ENCODE data around the gene PCARE. TPM values are rescaled to one million over a fixed set of nuclear protein-coding genes. Genes with fewer than 3 reads are reported as not detected.

The PCARE gene
- total RNA-seq, 1 experiment from 2014 or later: not detected

GRCh38 chr2:29040552-29040951 is 33.8 kb downstream of the PCARE start:
- intact Hi-C loops (cut with micrococcal nuclease; ENCODE audit: unreplicated experiment) (no loop called here), in situ Hi-C loops (cut with HindIII; ENCODE audit: low pct_unique_long_range_greater_than_20kb, low sequenced_read_pairs) (no loop called here)
- no peak overlapping the region for H3K4me3 ChIP-seq (ENCODE audit: low read depth in 2 of 2, low read length in 2 of 2)
- no peaks in the 10 kb centered on the region for H3K36me3 ChIP-seq (ENCODE audit: control insufficient read depth, insufficient read depth, low read length)
- H3K27me3 ChIP-seq (ENCODE audit: control insufficient read depth, insufficient read depth, low read length): no peaks in the 10 kb centered on the region
- no peak for TF ChIP-seq POLR2AphosphoS5 (IDR thresholded peaks at IDR 0.05; ENCODE audit: low read depth, low read length)
- no peaks in the 10 kb centered on the region for H3K4me1 ChIP-seq (ENCODE audit: control insufficient read depth, insufficient read depth, low read length)
- no peak for ATAC-seq
- no peak overlapping the region for H3K27ac ChIP-seq (ENCODE audit: low read length)
- CTCF ChIA-PET: no interaction called here
- no TSS peak for BruUV-seq (replicated peaks)
- no peak for DNase-seq (ENCODE audit: low read depth, low spot score)
- POLR2A ChIA-PET: no interaction called here
- H3K9me3 ChIP-seq (ENCODE audit: control insufficient read depth, insufficient read depth, low read depth, low read length): no peaks in the 10 kb centered on the region

- no peaks in the 10 kb centered on the region for H3K36me3 ChIP-seq (ENCODE audit: control insufficient read depth, insufficient read depth, low read length)
- TF ChIP-seq TCF7L2 (IDR thresholded peaks at IDR 0.05; ENCODE audit: low read depth, low read length) (no peak), POLR2AphosphoS5 (IDR thresholded peaks at IDR 0.05; ENCODE audit: low read depth, low read length) (no peak), REST (IDR thresholded peaks at IDR 0.05; ENCODE audit: insufficient read depth in 1 of 2, low read depth in 2 of 2, low read length in 1 of 2) (no peak), CTCF (IDR thresholded peaks at IDR 0.05) (no peak), SIN3A (IDR thresholded peaks at IDR 0.05; ENCODE audit: borderline replicate concordance, insufficient read depth, low read depth, low read length) (no peak)
- ATAC-seq (no peak), DNase-seq (ENCODE audit: low read depth, low spot score) (no peak)
- no TSS peak for BruUV-seq (replicated peaks)
- H3K27me3 ChIP-seq (ENCODE audit: control insufficient read depth, insufficient read depth, low read length): no peaks in the 10 kb centered on the region
- no peaks in the 10 kb centered on the region for H3K9me3 ChIP-seq (ENCODE audit: control insufficient read depth, insufficient read depth, low read depth, low read length)
- POLR2A ChIA-PET: no interaction called here
- intact Hi-C loops (cut with micrococcal nuclease; ENCODE audit: unreplicated experiment): no loop called here
- no peak overlapping the region for H3K27ac ChIP-seq (ENCODE audit: low read length)
- H3K4me1 ChIP-seq (ENCODE audit: control insufficient read depth, insufficient read depth, low read length): no peaks in the 10 kb centered on the region
- CTCF ChIA-PET: no interaction called here
- in situ Hi-C loops (cut with HindIII; ENCODE audit: low pct_unique_long_range_greater_than_20kb, low sequenced_read_pairs): no loop called here
- no peak overlapping the region for H3K4me3 ChIP-seq (ENCODE audit: low read depth in 2 of 2, low read length in 2 of 2)
Measured at GRCh38 chr2:29039718-29040480, 34.4 kb downstream of the PCARE start.

GRCh38 chr2:29035016-29035745 is 39.1 kb downstream of the PCARE start:
- Histone ChIP-seq H3K4me1 (ENCODE audit: control insufficient read depth, insufficient read depth, low read length) (peaks cover 7% of the 10 kb centered on the region; the same call in 1 of the 2 replicates), H3K36me3 (ENCODE audit: control insufficient read depth, insufficient read depth, low read length) (no peaks in the 10 kb centered on the region), H3K4me3 (ENCODE audit: low read depth in 2 of 2, low read length in 2 of 2) (no peak overlapping the region), H3K27ac (ENCODE audit: low read length) (no peak overlapping the region), H3K9me3 (ENCODE audit: control insufficient read depth, insufficient read depth, low read depth, low read length) (no peaks in the 10 kb centered on the region), H3K27me3 (ENCODE audit: control insufficient read depth, insufficient read depth, low read length) (no peaks in the 10 kb centered on the region)
- intact Hi-C loops (cut with micrococcal nuclease; ENCODE audit: unreplicated experiment): no loop called here
- no TSS peak for BruUV-seq (replicated peaks)
- ChIA-PET POLR2A (interaction anchor here (0.5 kb wide), 1 partner anchor 209 kb away, joined by 4 read pairs; no protein-coding TSS in a partner anchor), CTCF (no interaction called here)
- DNase-seq (ENCODE audit: low read depth, low spot score) (no peak), ATAC-seq (no peak)
- in situ Hi-C loops (cut with HindIII; ENCODE audit: low pct_unique_long_range_greater_than_20kb, low sequenced_read_pairs): no loop called here
- TF ChIP-seq REST (IDR thresholded peaks at IDR 0.05; ENCODE audit: insufficient read depth in 1 of 2, low read depth in 2 of 2, low read length in 1 of 2) (no peak), CTCF (IDR thresholded peaks at IDR 0.05) (no peak), POLR2AphosphoS5 (IDR thresholded peaks at IDR 0.05; ENCODE audit: low read depth, low read length) (no peak), TCF7L2 (IDR thresholded peaks at IDR 0.05; ENCODE audit: low read depth, low read length) (no peak), SIN3A (IDR thresholded peaks at IDR 0.05; ENCODE audit: borderline replicate concordance, insufficient read depth, low read depth, low read length) (no peak)
